ENCODE results near the gene TTN.

The TTN gene

DNA sequence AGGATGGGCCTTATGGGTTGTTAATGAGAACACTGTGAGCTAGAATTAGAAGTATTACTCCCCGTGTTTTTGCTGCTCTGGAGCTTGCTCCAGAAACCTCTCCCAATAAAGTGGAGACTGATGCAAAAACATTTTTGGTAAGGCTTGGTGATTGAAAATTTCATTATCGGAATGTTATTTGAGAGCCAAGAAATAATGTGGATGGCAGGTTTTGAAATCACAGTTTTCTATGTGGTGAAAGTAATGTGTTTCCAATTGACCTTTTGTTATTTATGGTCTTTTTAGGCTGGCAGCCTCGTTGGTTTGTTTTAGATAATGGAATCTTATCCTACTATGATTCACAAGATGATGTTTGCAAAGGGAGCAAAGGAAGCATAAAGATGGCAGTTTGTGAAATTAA, 321.9 kb downstream of the TTN start:
- H3K4me3 ChIP-seq (ENCODE audit: insufficient read length, low read depth): no peak overlapping the region
- H3K9me3 ChIP-seq (ENCODE audit: insufficient read depth, low read length): no peaks in the 10 kb centered on the region
- TF ChIP-seq ZNF274 (IDR thresholded peaks at IDR 0.05; ENCODE audit: low read depth, low read length) (no peak), YY1 (IDR thresholded peaks at IDR 0.05; ENCODE audit: insufficient read depth, insufficient read length) (no peak), SUZ12 (IDR thresholded peaks at IDR 0.05; ENCODE audit: extremely low read depth, insufficient read depth, insufficient read length) (no peak)
- H3K27me3 ChIP-seq (ENCODE audit: insufficient read depth, insufficient read length): peaks cover 10% of the 10 kb centered on the region
- no peak overlapping the region for H3K9ac ChIP-seq (ENCODE audit: insufficient read length, low read depth)
- peaks cover 5% of the 10 kb centered on the region for H3K36me3 ChIP-seq (ENCODE audit: insufficient read depth, insufficient read length, low read length)
- no peak for DNase-seq (ENCODE audit: low read depth, low spot score)
- H3K4me1 ChIP-seq (ENCODE audit: insufficient read depth, insufficient read length): no peaks in the 10 kb centered on the region

DNA sequence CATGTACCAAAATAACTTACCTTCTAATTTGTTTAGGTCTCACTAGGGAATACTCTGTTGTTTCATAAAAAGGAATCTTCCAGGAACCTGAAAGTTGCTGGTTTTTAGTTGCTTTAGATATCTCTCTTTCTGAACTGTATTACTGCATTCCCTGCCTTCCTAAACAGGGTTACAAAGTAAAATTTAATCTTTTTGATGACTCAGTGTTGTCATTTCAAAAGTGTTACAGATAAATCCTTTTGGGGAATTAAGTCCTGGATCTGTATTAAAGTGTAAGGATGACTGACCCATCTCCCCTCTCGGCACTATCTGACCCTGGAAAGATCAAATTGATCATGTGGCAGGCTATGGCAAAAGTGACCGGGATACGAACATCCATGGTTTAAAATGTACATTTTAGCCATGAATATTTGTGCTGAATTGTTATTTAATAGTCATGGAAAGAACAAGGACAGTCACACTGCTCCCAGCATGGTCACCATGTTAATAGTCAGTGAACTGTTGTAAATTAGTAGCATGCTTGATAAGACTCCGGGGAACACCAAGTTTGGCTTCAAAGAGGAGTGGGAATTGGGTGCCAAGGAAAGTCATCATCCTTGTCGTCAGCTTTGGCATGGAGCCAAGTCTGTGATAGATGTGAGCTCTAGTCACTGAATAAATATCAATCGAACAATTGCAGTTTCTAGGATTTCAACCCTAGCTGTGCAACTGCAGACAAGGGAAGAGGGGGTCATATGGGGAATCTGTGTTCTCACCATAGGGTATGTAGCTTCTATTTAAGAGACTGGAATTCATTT, 322.8 kb downstream of the TTN start:
- TF ChIP-seq ZNF274 (IDR thresholded peaks at IDR 0.05; ENCODE audit: low read depth, low read length) (no peak), SUZ12 (IDR thresholded peaks at IDR 0.05; ENCODE audit: extremely low read depth, insufficient read depth, insufficient read length) (no peak), YY1 (IDR thresholded peaks at IDR 0.05; ENCODE audit: insufficient read depth, insufficient read length) (no peak)
- no peak for DNase-seq (ENCODE audit: low read depth, low spot score)
- H3K4me1 ChIP-seq (ENCODE audit: insufficient read depth, insufficient read length): no peaks in the 10 kb centered on the region

DNA sequence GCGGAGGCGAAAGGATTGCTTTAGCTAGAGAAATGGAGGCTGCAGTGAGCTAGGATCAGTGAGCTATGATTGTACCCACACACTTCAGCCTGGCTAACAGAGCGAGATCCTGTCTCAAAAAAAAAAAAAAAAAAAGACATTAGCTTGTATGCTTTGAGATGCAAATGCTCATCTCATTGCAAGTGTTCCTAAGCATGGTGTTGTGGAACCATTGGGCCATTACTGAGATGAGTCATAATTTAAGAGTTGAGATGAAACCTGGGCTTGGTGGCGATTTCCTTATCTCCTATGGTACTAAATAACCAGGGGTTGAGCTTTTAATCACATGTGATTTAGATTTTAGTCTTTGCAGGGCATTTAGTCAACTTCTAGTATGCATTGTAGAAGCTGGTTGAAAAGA, 324.8 kb downstream of the TTN start:
- Histone ChIP-seq H3K4me3 (ENCODE audit: insufficient read length, low read depth) (no peak overlapping the region), H3K36me3 (ENCODE audit: insufficient read depth, insufficient read length, low read length) (peaks cover 2% of the 10 kb centered on the region), H3K27me3 (ENCODE audit: insufficient read depth, insufficient read length) (peaks cover 18% of the 10 kb centered on the region), H3K9me3 (ENCODE audit: insufficient read depth, low read length) (no peaks in the 10 kb centered on the region), H3K4me1 (ENCODE audit: insufficient read depth, insufficient read length) (no peaks in the 10 kb centered on the region), H3K9ac (ENCODE audit: insufficient read length, low read depth) (no peak overlapping the region)
- no peak for DNase-seq (ENCODE audit: low read depth, low spot score)
- TF ChIP-seq YY1 (IDR thresholded peaks at IDR 0.05; ENCODE audit: insufficient read depth, insufficient read length): no peak
- TF ChIP-seq ZNF274 (IDR thresholded peaks at IDR 0.05; ENCODE audit: low read depth, low read length): no peak
- TF ChIP-seq SUZ12 (IDR thresholded peaks at IDR 0.05; ENCODE audit: extremely low read depth, insufficient read depth, insufficient read length): no peak

More for the DNA sequence above, 322.8 kb downstream of the TTN start:
- peaks cover 14% of the 10 kb centered on the region for H3K27me3 ChIP-seq (ENCODE audit: insufficient read depth, insufficient read length)
- H3K9ac ChIP-seq (ENCODE audit: insufficient read length, low read depth): no peak overlapping the region
- no peaks in the 10 kb centered on the region for H3K9me3 ChIP-seq (ENCODE audit: insufficient read depth, low read length)
- peaks cover 2% of the 10 kb centered on the region for H3K36me3 ChIP-seq (ENCODE audit: insufficient read depth, insufficient read length, low read length)
- H3K4me3 ChIP-seq (ENCODE audit: insufficient read length, low read depth): no peak overlapping the region

DNA sequence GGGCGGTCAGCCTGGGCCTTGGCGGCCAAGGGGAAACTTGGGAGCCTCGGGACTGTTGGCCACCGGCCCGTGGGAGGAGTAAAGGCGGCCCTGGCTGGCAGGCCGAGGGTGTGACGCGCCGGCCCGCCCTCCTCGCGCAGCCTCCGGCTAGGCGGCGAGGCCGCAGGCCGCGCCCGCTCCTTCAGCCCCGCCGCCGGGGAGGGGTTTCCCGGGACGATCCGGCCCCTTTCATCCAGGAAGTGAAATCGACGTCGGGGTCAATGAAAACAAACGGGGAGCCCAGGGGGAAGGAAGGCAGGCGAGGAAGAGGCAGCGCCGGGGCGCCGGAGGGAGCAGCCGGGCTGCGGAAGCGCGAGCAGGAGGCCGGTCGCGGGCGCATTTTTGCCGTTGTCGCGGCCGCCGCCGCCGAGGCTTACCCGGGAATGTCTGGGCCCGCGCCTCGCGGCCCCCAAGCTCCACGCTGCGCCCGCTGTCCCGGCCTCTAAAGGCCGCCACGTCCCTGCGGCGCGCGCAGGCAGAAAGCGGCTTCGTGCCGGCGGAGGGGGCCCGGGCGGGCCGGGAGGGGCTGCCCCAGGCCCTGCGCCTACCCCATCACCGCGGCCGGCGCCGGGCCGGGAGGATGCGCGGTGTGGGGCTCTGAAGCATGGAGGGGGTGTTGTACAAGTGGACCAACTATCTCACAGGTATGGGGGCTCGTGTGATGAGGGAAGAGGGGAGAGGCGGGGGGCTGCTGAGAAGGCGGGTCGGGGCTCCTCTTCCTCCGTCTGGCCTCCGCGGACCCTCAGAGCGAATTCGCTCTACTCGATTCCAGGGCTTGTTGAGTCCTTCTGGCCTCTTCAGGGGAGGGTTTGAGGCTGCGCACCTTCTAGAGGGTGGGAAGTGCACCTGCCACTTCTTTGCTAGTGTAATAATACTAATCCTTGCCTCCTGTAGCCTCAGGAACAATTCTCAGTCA, 326.7 kb downstream of the TTN start, which contains the start of gene PLEKHA3:
TSS of gene PLEKHA3 (plus strand) at position 231 of the 955 bp plus-strand sequence. CDS start at position 644, 413 bp downstream.
- Histone ChIP-seq H3K36me3 (ENCODE audit: insufficient read depth, insufficient read length, low read length) (no peaks in the 10 kb centered on the region), H3K4me1 (ENCODE audit: insufficient read depth, insufficient read length) (no peaks in the 10 kb centered on the region), H3K27me3 (ENCODE audit: insufficient read depth, insufficient read length) (peaks cover 18% of the 10 kb centered on the region), H3K9me3 (ENCODE audit: insufficient read depth, low read length) (no peaks in the 10 kb centered on the region), H3K4me3 (ENCODE audit: insufficient read length, low read depth) (peak within 1 kb of the TSS; percentile 65), H3K9ac (ENCODE audit: insufficient read length, low read depth) (peak within 1 kb of the TSS; percentile 78)
- TF ChIP-seq SUZ12 (IDR thresholded peaks at IDR 0.05; ENCODE audit: extremely low read depth, insufficient read depth, insufficient read length): no peak
- no peak for TF ChIP-seq ZNF274 (IDR thresholded peaks at IDR 0.05; ENCODE audit: low read depth, low read length)
- no peak for TF ChIP-seq YY1 (IDR thresholded peaks at IDR 0.05; ENCODE audit: insufficient read depth, insufficient read length)
- peak; percentile 74 for DNase-seq (ENCODE audit: low read depth, low spot score)

DNA sequence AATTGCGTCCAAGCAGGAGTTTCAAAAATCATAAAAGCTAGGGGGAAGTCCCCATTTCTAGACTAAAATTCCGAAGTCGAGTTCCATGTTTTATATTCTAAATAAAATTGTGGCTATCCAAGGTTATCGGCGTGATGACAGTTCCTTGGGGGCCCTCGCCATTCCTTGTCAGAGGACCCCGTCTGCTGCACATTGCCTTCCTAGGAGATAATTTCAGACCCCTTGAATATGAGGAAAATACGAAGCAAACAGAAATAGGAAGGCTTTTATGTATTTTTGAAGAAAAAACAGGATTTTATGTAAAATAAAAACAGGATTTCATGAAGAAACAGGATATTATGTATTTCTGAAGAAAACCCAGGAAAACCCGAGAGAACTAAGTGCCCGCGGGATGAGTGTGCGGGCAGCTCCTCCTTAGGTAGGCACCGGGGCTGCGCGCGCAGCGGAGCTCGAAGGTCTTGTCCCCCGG, 327.4 kb downstream of the TTN start:
- DNase-seq (ENCODE audit: low read depth, low spot score): no peak
- no peaks in the 10 kb centered on the region for H3K4me1 ChIP-seq (ENCODE audit: insufficient read depth, insufficient read length)
- H3K27me3 ChIP-seq (ENCODE audit: insufficient read depth, insufficient read length): peaks cover 18% of the 10 kb centered on the region
- H3K9me3 ChIP-seq (ENCODE audit: insufficient read depth, low read length): no peaks in the 10 kb centered on the region
- TF ChIP-seq YY1 (IDR thresholded peaks at IDR 0.05; ENCODE audit: insufficient read depth, insufficient read length): no peak
- no peak for TF ChIP-seq SUZ12 (IDR thresholded peaks at IDR 0.05; ENCODE audit: extremely low read depth, insufficient read depth, insufficient read length)
- TF ChIP-seq ZNF274 (IDR thresholded peaks at IDR 0.05; ENCODE audit: low read depth, low read length): no peak
- peak overlapping the region; percentile 65 for H3K4me3 ChIP-seq (ENCODE audit: insufficient read length, low read depth)
- peak overlapping the region; percentile 78 for H3K9ac ChIP-seq (ENCODE audit: insufficient read length, low read depth)
- H3K36me3 ChIP-seq (ENCODE audit: insufficient read depth, insufficient read length, low read length): no peaks in the 10 kb centered on the region

DNA sequence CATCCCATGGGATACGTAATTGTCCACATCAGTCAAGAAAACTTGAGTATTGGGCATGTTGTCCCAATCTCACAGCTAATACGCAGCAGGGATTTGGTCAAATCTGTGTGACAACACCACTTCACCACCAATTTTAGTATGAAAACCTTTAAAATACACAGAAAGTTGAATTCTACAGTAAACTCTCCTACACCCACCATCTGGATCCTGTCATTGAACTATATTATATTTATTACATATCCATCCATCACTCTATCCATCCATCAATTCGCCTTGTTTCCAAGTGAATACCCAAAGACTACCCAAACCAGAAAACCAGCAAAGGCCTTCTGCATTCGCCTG, 328.0 kb downstream of the TTN start:
- Histone ChIP-seq H3K4me1 (ENCODE audit: insufficient read depth, insufficient read length) (no peaks in the 10 kb centered on the region), H3K9ac (ENCODE audit: insufficient read length, low read depth) (no peak overlapping the region), H3K4me3 (ENCODE audit: insufficient read length, low read depth) (peak overlapping the region; percentile 81), H3K9me3 (ENCODE audit: insufficient read depth, low read length) (no peaks in the 10 kb centered on the region), H3K36me3 (ENCODE audit: insufficient read depth, insufficient read length, low read length) (no peaks in the 10 kb centered on the region), H3K27me3 (ENCODE audit: insufficient read depth, insufficient read length) (peaks cover 18% of the 10 kb centered on the region)
- DNase-seq (ENCODE audit: low read depth, low spot score): no peak
- TF ChIP-seq ZNF274 (IDR thresholded peaks at IDR 0.05; ENCODE audit: low read depth, low read length) (no peak), YY1 (IDR thresholded peaks at IDR 0.05; ENCODE audit: insufficient read depth, insufficient read length) (no peak), SUZ12 (IDR thresholded peaks at IDR 0.05; ENCODE audit: extremely low read depth, insufficient read depth, insufficient read length) (no peak)

Measured in NT2/D1 (cell line).